A549 (cell line): ENCODE data around the gene OXT.

Experiments
- CEBPB ChIP-seq, 2 experiments: fragments of >200 bp in 1 of 2; sonication (Bioruptor Twin) in 1 of 2; formaldehyde crosslinking in 1 of 2; IDR thresholded peaks; 2 replicates each; pipeline ENCODE4 v1.6.1; 2012 to 2016
- CHD2 ChIP-seq: fragments of 150-350 bp; IDR thresholded peaks from 2 replicates; pipeline ENCODE4 v1.6.1; 2014; ENCODE audit warnings: low read length; ENCODE audit not compliant: partially characterized antibody
- CTCF ChIP-seq: fragments of >200 bp; sonication (Bioruptor Twin); formaldehyde crosslinking; IDR thresholded peaks from 3 replicates; pipeline ENCODE4 v1.5.1; 2016
- ELK1 ChIP-seq: fragments of 150-350 bp; IDR thresholded peaks from 2 replicates; pipeline ENCODE4 v1.6.1; 2014; ENCODE audit warnings: low read depth, mild to moderate bottlenecking, low read length
- EP300 ChIP-seq, 2 experiments: fragments of >200 bp; sonication (Bioruptor Twin); formaldehyde crosslinking; IDR thresholded peaks; 2 replicates in 1 of 2; 3 replicates in 1 of 2; pipeline ENCODE4 v1.6.1; 2016 to 2017
- JUN ChIP-seq, 2 experiments: fragments of >200 bp; sonication (Bioruptor Twin); formaldehyde crosslinking; IDR thresholded peaks; 2 replicates in 1 of 2; 3 replicates in 1 of 2; pipeline ENCODE4 v1.6.1; 2016 to 2017
- KDM1A ChIP-seq: fragments of 200-600 bp; sonication (generic); IDR thresholded peaks from 2 replicates; pipeline ENCODE4 v1.6.1; 2016; ENCODE audit warnings: low read depth, mild to moderate bottlenecking
- MAFK ChIP-seq: fragments of 450-650 bp; IDR thresholded peaks from 2 replicates; pipeline ENCODE4 v1.6.1; 2014; ENCODE audit not compliant: partially characterized antibody
- POLR2A ChIP-seq: IDR thresholded peaks from 2 replicates; pipeline ENCODE4 v1.6.1; 2012; ENCODE audit warnings: mild to moderate bottlenecking, low read length
- RFX5 ChIP-seq: fragments of 450-650 bp; IDR thresholded peaks from 2 replicates; pipeline ENCODE4 v1.7.1; 2014; ENCODE audit warnings: antibody characterized with exemption, mild to moderate bottlenecking, moderate library complexity
- SMC3 ChIP-seq: fragments of >200 bp; sonication (Bioruptor Twin); formaldehyde crosslinking; IDR thresholded peaks from 3 replicates; pipeline ENCODE4 v1.6.1; 2018; ENCODE audit warnings: inconsistent platforms
- TF ChIP-seq, protein P1 (sequence below): fragments of 200-600 bp; sonication (generic); IDR thresholded peaks from 2 replicates; pipeline ENCODE4 v1.6.1; 2016; ENCODE audit warnings: antibody characterized with exemption, mild to moderate bottlenecking, moderate library complexity

DNA sequence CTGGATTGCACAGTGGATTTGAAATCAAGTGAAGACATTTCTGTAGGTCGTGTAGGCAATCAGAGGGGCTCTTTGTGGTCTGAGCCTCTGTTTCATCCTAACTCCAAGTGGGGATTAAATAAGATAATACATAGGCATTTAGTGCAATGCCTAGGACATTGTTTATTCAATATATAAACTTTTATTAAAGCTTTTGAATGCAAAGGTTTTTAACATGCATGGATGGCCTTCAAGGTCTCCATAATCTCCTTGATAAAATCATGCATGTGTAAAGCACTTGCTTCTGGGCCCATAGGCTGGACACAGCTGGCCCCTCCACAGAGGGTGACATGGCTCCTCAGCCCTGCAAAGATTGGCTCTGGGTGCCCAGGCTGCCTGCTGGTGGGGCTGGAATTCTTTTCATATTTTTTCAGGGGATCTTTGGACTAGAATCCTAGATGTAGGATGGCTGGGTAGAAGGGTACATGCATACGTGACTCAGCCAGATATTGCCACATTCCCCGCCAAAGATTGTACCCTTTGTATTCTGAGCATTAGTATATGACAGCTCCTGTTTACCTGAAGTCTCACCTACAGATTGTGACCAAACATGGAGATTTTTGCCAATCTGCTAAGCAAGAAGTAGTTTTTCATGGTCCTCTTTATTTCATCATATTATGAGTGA lies 32.1 kb downstream of the OXT start:
- TF ChIP-seq CHD2 (no peak), POLR2A (no peak), CTCF (no peak), MAFK (no peak), SMC3 (no peak), EP300 (IDR thresholded peaks at IDR 0.05) (no peak), JUN (IDR thresholded peaks at IDR 0.05) (no peak), ELK1 (no peak), KDM1A (no peak), RFX5 (no peak), CEBPB (IDR thresholded peaks at IDR 0.05) (peak; percentile 16 to 18; a peak in 1 of 4 replicates)
- TF ChIP-seq, protein P1, sequence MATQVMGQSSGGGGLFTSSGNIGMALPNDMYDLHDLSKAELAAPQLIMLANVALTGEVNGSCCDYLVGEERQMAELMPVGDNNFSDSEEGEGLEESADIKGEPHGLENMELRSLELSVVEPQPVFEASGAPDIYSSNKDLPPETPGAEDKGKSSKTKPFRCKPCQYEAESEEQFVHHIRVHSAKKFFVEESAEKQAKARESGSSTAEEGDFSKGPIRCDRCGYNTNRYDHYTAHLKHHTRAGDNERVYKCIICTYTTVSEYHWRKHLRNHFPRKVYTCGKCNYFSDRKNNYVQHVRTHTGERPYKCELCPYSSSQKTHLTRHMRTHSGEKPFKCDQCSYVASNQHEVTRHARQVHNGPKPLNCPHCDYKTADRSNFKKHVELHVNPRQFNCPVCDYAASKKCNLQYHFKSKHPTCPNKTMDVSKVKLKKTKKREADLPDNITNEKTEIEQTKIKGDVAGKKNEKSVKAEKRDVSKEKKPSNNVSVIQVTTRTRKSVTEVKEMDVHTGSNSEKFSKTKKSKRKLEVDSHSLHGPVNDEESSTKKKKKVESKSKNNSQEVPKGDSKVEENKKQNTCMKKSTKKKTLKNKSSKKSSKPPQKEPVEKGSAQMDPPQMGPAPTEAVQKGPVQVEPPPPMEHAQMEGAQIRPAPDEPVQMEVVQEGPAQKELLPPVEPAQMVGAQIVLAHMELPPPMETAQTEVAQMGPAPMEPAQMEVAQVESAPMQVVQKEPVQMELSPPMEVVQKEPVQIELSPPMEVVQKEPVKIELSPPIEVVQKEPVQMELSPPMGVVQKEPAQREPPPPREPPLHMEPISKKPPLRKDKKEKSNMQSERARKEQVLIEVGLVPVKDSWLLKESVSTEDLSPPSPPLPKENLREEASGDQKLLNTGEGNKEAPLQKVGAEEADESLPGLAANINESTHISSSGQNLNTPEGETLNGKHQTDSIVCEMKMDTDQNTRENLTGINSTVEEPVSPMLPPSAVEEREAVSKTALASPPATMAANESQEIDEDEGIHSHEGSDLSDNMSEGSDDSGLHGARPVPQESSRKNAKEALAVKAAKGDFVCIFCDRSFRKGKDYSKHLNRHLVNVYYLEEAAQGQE = no peak
